H1 (cell line): ENCODE results near the gene KANSL1. TPM values are rescaled to one million over a fixed set of nuclear protein-coding genes. Genes with fewer than 3 reads are reported as not detected.

Source experiments
- JUND ChIP-seq: IDR thresholded peaks from 2 replicates; pipeline ENCODE4 v1.6.1; 2011; ENCODE audit warnings: mild to moderate bottlenecking, improper control_type of control experiment, low read length
- POLR2A ChIP-seq, 2 experiments: IDR thresholded peaks; 1 replicate in 1 of 2; 2 replicates in 1 of 2; pipeline ENCODE4 v1.6.1; 2011; ENCODE audit warnings: low read depth in 2 of 2, low read length in 2 of 2, mild to moderate bottlenecking in 2 of 2; ENCODE audit errors: control extremely low read depth in 1 of 2
- POU5F1 ChIP-seq: IDR thresholded peaks from 2 replicates; pipeline ENCODE4 v1.6.1; 2011; ENCODE audit warnings: low read depth, mild to moderate bottlenecking, low read length, moderate library complexity
- RFX5 ChIP-seq: IDR thresholded peaks from 2 replicates; pipeline ENCODE4 v1.6.1; 2011; ENCODE audit warnings: low read depth, low read length, improper control_type of control experiment, borderline replicate concordance
- SRF ChIP-seq: IDR thresholded peaks from 2 replicates; pipeline ENCODE4 v1.6.1; 2011; ENCODE audit warnings: mild to moderate bottlenecking, low read depth, low read length, moderate library complexity
- TAF7 ChIP-seq: optimal IDR thresholded peaks from 2 replicates; pipeline ENCODE3; 2011; ENCODE audit warnings: low read depth, mild to moderate bottlenecking, inconsistent platforms, low read length, moderate library complexity, borderline replicate concordance
- polyA plus RNA-seq, 7 experiments: library from polyadenylated mRNA; depleted of rRNA in 3 of 7; stranded (reverse) in 5 of 7; unstranded in 2 of 7; fragments of >200 nt in 5 of 7; fragments of 200-250 nt in 2 of 7; gene quantifications; 1 replicate in 5 of 7; 2 replicates in 1 of 7; 4 replicates in 1 of 7; pipeline versions ENCODE4 v1.2.1 to v1.2.3, GENCODE V29; 2011 to 2013; ENCODE audit warnings: missing spikeins in 2 of 7, mixed read lengths in 2 of 7
- total RNA-seq: library from RNA; stranded (reverse); fragmentation: NEBNext Ultra II Directional; extraction: Animal tissue kit (Norgen Biotek cat#: 25700); gene quantifications from 2 replicates; pipeline ENCODE4 v1.2.1, GENCODE V29; 2021
- TF ChIP-seq, protein P1 (sequence below): IDR thresholded peaks from 2 replicates; pipeline ENCODE4 v1.6.1; 2011; ENCODE audit warnings: low read depth, mild to moderate bottlenecking, low read length; ENCODE audit not compliant: insufficient read depth

Gene KANSL1
- total and polyA plus RNA-seq, 2 of the 8 experiments (the other 6 are each of a cell fraction or from before 2014, with no cell fraction given): 34.0 to 128 TPM

DNA sequence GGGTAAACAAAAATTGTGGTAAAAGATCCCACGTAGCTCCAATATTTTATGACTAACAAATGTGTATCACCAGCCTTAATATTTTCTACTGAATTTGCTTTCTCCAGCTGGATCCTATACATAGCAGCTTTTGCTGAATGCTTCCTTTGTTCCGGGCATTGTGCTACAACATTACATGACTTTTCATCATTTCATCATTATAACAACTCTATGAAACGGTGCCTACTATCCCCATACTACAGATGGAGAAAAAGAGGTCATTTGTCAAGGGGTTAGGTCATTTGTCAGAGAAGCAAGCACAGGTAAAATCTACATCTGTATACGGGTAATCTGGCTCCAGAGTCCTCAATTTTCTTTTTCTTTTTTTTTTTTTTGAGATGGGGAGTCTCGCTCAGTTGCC lies 74.3 kb downstream of the KANSL1 start (continued):
- no peak for TF ChIP-seq TAF7
- no peak for TF ChIP-seq JUND
- no peak for TF ChIP-seq POLR2A (IDR thresholded peaks at IDR 0.05; ENCODE audit: control extremely low read depth in 1 of 2, low read depth in 2 of 2, low read length in 2 of 2)
- TF ChIP-seq POU5F1: no peak
- TF ChIP-seq RFX5: no peak
- TF ChIP-seq, protein P1, sequence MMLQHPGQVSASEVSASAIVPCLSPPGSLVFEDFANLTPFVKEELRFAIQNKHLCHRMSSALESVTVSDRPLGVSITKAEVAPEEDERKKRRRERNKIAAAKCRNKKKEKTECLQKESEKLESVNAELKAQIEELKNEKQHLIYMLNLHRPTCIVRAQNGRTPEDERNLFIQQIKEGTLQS: no peak
- no peak for TF ChIP-seq SRF
- TF ChIP-seq, all 59 proteins: peak for 0
